ENCODE data around the gene ALDH1A1. TPM values are rescaled to one million over a fixed set of nuclear protein-coding genes. Genes with fewer than 3 reads are reported as not detected.
"Not testable (repeated sequence)": the region's sequence is repeated elsewhere in the genome, so short reads cannot be mapped to it uniquely, and the experiment has no call there.

The ALDH1A1 gene
- total RNA-seq, 1 experiment from 2014 or later: 158 TPM

DNA sequence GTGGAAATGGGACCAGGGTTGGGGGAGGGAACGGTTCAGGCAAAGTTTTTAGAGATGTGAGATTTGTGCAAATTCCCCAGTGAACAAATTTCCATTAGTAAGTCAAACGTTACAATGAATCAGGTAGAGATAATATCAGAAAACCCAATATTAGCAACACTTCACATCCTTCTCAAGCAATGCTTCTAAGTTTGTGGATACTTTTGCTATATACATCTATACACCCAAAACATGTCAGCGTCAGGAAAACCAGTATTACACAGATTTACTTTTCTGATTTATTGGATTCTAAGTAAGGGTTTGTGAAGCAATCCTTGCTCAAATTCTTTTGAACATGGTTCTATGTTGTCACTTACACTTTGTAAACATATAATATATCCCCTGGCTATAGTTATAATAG is 6.5 kb downstream of the ALDH1A1 start:
- no peak for DNase-seq (ENCODE audit: extremely low read depth, low read depth)

DNA sequence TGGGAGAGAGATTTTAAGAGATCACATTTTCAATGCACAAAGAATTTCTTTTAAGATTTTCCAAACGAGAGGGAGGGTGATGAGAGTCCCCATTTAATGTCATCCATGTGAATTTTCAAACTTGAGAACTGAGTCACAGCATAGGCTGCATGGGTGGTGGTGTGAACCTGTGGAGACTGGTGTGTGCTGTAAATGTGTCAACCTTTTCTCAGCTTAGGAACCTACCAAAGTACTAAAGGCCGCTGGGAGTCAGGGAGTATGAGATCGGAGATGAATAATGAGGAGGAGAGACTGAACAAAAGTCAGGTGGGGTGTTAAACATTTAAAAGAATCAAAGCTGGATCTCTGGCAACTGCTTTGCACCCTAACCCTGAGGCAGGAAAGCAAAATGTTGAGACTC is 7.5 kb downstream of the ALDH1A1 start:
- no peak for DNase-seq (ENCODE audit: extremely low read depth, low read depth)

DNA sequence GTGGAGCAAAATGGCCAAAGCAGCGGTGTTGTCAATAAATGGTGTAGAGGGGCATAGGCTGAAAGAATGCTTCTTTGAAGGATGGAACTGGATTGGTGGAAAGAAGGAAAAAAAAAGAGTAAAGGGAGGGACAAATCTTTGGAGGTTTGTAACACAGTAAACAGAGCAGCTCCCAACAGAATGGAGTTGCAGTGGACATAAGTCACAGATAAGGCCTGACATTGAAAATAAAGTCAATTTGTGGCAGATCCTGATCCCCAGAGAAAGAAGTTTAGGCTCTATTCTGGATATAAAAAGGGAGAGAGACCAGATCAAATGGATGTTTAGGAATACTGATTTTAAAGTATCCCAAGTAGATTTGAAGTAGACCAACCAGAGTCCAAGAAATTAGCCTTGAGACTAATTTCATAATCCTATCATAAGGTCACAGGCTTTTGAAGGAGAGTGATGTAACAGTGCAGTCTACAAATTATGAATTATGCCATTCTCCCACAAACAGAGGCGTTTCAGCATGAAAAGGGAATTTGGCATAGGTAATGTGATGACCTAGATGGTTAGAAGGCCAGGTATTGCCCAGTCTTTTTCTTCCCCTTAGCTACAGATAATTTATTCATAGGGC is 8.9 kb downstream of the ALDH1A1 start:
- no peak for DNase-seq (ENCODE audit: extremely low read depth, low read depth)

DNA sequence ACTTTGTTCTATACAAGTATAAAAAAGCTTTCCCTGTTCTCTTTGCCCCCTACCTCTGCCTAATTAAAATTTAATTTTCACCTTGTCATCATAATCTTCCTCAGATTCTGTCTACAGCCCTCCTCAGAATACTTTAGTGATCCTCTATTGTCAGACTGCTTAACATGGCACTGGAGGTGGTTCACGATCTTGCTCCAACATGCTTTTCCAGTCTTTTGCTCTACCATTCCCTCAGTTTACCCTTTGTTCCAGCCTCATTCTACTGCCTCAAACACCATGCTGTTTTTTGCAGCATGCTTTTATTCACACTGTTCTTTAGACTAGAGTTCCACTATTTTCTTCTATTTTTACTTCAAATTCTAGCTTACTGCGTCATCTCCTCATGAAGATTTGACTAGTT is 10.4 kb downstream of the ALDH1A1 start:
- DNase-seq (ENCODE audit: extremely low read depth, low read depth): no peak

DNA sequence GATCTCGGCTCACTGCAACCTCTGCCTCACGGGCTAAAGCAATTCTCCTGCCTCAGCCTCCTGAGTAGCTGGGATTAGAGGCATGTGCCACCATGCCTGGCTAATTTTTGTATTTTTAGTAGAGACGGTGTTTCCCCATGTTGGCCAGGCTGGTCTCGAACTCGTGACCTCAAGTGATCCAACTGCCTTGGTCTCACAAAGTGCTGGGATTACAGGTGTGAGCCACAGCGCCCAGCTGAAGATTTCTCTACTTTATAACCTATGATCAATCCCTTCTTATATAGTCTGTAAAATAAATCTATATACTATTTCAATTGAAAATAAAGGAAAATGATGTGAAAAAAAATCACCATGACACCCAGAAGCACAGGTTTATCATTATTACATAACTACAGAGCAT is 13.3 kb downstream of the ALDH1A1 start:
- not testable (repeated sequence) for DNase-seq (ENCODE audit: extremely low read depth, low read depth)

DNA sequence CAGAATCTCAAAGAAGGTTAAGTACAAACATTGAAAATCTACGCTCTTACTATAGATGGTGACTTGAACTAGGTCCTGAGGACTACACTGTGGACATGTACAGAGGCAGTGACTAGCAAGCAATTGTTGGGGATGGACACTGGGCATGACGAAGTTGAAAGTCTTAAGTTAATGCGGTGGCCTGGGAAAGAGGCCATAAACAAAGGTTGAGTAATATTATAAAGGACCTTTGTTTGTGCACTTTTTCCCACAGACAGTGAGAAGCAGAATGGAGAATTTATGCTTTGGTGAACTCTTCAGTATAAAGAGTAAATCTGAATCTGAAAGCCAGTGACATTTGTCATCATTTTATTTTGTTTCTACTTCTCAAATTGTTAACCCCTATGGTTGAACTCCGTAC is 15.3 kb downstream of the ALDH1A1 start:
- DNase-seq (ENCODE audit: extremely low read depth, low read depth): no peak

DNA sequence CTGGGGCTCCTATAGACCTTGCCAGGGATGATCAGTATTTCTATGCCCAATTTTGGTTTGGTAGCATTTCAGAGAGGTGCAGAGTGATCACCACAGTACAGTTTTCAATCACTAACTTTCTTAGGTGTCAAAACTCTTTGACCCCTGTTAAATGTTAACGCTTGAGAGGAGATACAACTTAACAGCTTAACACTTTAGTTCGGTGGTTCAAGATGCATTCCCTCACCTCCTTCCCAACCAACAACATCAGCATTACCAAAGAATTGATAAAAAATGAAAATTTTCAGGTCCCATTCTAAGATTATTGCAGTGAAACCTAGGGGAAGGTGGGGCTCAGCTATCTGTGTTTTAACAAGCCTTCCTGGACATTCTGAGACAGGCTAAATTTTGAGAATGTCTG is 16.2 kb downstream of the ALDH1A1 start:
- no peak for DNase-seq (ENCODE audit: extremely low read depth, low read depth)

DNA sequence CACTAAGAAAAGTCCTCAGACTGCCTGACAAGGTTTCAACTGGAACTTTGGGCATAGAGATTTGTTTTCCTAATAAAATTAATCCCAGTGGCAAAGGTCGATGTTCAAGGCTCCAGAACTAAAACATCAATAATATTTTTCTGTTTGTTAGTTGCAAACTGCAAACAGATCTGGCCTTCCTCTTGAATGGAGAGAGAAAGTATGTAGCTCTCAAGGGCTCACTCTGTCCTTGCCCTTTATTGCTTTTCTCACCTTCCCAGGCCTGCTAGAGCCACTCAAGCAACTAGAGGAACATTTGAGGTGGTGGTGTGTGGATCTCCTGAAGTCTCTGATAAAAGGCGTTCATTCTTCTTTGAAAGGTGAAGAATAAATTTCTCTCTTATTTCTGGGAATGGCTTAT is 16.6 kb downstream of the ALDH1A1 start:
- no peak for DNase-seq (ENCODE audit: extremely low read depth, low read depth)

DNA sequence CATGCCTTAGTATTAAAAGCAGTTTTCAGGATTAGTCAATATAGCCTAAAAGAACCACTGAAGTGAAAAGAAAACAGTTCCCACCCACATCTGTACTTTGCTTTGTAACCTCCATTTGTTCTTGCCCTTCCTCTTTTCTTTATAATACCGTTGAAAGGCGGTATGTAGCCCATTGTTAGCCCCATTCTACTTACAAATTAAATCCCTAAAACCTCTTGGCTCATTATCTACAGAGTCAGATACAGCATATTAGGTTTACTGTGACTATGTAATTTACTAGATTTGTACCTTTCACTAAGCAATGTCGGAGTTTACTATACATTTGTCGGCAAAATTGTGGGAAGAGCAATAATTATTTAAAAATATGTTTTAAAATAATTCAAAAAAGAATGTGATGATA is 17.3 kb downstream of the ALDH1A1 start:
- DNase-seq (ENCODE audit: extremely low read depth, low read depth): no peak

DNA sequence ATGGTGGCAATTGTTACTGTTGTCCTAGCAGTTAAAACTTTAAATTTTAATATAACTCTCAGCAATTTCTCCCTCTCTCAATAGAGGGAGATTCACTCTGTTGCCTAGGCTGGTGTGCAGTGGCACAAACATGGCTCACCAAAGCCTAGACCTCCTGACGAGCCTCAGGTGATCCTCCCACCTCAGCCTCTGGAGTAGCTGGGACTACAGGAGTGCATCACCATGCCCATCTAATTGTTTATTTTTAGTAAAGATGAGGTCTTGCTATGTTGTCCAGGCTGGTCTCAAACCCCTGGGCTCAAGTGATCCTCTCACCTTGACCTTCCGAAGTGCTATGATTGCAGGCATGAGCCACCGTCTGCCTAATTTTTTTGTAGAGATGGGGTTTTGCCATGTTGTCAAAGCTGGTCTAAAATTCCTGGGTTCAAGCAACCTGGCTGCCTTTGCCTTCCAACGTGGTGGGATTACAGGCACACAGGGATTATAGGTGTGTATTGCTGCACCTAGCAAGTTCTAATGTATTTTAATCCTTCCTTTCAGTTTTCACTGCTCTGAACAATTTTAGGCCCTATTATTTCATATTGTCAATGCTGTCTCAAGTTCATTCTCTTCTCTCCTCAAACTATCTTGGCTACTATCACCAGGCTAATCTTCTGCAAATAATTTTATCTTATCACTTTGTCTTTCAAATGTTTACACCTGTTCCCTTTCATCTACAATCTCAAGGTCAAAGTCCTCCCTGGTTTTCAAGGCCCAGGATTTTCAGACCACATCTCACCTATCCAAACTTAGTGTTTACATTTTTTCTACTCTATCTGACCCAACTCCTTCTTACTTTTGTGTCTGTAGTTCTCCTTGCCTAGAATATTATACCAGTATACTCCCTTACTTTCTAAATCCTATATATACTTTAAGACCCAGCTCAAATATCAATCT is 18.9 kb downstream of the ALDH1A1 start:
- no peak for DNase-seq (ENCODE audit: extremely low read depth, low read depth)

DNA sequence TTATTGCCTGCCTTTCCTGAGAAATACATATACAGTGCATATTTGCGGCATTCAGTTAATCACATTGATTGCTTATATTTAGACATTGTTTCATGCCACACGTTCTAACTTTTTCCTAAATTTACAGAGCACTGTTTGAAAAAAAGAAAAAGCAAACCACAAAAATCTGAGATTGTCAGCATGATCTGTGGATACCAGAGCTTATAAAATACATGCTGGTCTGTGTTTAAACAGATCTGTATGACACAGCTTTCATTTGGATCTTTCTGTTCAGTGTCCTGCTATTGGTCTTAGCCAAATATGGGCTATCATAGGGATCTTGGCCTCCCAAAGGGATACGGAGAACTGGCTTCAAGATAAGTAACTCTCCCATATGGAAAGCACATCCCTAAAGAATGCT is 20.2 kb downstream of the ALDH1A1 start:
- no peak for DNase-seq (ENCODE audit: extremely low read depth, low read depth)

DNA sequence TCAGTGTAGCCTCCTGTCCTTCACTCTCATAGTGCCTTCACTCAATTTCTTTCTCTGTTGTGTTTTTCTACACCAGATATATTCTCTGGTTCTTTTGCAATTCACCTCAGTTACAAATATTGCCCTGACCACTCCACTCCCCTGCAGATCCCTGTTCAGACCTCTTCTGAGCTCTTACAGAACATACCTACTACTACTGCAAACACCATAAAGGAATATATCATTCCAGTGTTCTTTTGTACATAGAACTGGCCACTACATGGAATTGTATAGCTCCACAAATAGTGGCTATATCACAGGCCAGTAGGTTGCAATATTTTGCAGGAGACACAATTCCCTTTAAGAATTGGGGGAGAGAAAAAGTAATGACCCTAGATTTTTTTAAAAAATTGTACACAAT is 21.0 kb downstream of the ALDH1A1 start:
- no peak for DNase-seq (ENCODE audit: extremely low read depth, low read depth)

DNA sequence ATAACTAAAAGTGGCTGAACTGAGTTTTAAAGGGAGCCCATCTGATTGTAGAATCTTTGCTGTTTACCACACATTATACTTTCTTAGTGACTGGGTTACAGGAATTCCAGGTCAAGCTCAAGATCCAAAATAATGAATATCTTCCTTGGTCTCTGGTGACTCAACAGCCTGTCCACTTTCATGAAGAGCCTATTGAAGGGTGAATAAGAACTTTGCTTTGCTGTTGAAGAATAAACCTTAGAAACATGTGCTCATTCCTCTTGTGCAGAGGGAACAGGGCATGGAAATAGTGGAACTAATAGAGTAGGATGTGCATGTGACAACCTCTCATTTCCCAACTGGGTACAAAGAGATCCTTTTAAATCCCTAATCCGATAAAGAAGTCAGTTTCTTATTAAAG is 21.4 kb downstream of the ALDH1A1 start:
- no peak for DNase-seq (ENCODE audit: extremely low read depth, low read depth)

DNA sequence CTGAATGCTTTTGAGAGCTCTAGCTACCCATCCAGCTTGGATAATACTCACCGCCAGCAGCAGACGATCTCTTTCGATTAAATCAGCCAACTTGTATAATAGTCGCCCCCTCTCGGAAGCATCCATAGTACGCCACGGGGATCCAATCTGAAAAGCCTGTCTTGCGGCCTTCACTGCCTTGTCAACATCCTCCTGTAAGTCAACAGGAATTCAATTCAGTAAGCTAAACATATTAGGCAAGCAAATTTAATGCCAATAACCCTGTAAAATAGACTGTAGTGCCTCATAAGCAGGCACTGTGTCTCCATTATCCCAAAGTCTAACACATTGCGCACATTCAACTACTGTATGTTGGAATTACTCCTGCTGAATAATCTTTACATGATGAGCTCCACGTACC is 22.0 kb downstream of the ALDH1A1 start:
- no peak for DNase-seq (ENCODE audit: extremely low read depth, low read depth)

DNA sequence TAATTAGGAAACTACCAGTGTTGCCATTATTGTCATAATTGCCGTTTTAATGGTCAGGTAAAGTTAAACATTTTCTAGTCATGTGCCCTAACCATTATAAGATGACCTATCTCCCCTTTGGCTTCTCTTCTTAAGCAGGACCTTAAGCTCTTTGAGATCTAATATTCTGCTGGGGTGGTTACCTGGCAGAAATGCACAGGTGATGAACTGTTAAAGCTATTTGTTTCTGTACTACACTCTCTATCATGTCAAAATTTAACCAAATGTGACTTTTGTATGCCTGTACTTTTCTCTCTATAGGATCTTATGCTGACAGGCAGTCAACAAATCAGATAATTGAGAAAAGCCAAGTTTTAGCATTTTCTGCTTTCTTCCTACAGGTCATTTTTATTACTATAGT is 23.3 kb downstream of the ALDH1A1 start:
- DNase-seq (ENCODE audit: extremely low read depth, low read depth): no peak

DNA sequence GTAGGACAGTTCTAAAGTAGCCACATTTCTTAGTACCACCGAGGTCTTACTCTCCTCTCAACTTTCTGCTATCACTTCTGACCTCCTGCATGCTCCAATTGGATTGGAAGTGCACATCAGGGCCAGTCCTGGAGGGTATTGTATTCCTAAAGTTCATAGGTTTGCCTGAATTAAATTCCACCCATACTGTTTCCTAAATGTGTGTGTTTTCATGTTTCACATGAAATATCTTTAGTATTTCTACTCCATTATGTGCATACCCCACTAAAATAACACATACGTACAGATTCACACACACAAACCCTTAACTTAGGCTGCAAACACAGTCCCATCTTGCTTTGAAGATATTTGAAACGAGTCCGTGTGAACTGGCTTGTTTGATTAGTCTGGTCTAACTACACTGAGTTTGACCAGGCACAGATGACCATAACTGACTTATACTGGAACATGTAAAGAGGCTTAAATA is 24.8 kb downstream of the ALDH1A1 start:
- no peak for DNase-seq (ENCODE audit: extremely low read depth, low read depth)

DNA sequence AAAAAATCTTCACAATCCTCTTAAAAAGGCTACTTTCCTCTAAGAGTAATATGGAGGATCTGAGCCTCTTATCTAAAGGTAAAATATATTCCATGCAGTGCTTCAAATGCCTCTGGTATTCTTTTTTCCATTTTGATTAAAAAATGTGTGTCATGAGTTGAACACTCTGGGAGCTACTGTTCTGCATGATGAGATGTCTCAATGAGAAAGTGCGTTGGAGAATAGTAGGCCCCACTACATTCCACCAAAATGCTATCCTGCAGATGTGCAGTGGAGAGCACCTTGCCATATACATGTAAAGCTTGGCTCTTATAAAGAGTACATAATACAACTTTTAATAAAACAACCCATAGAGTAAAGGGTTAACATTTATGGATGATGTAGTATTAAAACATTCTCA is 26.3 kb downstream of the ALDH1A1 start:
- DNase-seq (ENCODE audit: extremely low read depth, low read depth): no peak

DNA sequence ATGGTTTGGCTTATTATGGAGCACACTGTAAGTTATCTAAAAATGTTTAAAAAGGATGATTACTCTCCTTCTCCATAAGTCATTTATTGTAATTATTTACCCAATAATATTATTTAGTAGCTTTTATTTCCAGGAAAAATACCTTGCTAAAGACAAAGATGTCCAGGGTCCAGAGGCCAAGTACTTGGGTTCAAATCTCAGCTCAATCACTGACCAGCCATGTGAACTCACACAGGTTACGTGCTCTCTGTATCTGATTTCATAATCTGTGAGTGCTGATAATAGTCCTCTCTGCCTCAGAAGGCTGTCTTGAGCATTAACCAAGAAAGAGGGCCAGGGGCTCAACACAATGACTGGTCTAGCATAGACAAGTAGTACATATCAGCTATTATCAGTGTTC is 27.0 kb downstream of the ALDH1A1 start:
- DNase-seq (ENCODE audit: extremely low read depth, low read depth): peak; percentile 40

DNA sequence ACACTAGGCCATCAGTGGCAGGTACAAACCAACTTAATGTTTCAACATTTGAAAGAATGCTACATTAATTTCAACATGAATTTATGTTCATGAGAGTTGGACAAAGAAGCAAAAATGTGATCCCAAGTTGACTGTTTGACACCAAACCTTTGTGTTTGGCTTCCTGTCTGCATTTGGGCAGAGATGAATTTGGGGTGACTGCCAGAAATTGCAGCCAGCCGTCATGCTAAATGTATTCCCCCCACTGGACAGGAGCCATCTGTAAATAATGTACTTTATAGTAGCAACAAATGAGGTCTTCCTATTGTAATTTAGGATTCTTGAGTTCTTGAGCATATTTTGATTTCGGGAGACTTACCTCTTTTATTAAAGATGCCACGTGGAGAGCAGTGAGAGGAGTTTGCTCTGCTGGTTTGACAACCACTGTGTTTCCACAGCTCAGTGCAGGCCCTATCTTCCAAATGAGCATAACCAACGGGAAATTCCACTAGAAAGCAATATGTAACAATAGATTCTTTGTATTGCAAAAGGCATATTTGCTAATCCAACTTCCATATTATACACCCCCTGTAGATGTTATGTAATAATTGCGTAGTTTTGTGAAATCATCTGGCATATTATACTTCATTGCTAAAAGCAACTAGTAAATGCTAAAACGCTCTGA is 27.6 kb downstream of the ALDH1A1 start:
- peak; percentile 85 for DNase-seq (ENCODE audit: extremely low read depth, low read depth)

DNA sequence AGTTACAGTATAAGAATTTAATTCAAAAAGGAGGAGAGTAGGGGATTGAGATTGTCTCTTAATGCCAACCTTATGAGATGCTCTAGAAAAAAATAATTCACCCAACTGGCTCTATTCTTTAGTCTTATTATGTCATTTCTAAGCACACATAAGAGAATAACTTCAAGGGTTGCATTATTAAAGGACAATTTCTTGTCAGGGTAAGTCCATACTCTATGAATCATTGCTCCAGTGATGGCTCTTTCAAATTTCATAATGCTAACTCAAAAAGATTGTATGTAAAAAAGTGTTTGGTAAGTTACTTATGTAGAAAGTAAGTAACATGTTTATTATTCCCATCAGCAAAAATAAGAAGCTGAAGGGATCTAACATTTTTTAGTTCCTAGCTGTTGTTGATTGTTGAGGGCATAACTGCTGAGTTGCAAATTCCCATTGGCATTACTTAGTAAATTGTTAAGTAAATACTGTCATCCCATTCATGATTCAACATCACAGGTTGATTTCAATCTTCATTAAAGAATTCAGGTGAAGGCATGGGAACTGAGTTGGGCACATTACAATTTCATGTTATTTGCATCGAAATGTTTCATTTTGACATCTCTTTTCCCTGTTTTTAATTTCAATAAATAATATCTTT is 28.6 kb downstream of the ALDH1A1 start:
- DNase-seq (ENCODE audit: extremely low read depth, low read depth): peak; percentile 7

DNA sequence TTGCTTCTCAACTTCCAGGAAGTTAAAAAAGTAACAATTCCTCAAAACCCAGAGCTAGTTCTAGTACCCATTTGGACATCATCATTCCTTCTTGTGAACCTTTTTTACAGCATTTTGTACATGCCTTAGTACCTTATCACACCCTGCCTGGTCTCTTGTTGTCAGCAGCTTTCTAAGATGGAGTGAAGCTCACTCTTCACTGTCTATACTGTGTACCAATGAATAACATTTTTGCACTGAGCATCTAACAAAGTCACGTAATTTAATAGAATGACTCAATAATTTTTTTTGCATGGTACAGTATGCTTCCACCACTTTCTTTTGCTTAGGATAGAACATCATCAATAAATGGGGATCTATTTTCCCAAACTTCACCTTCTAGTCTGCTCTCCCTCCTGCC is 29.8 kb downstream of the ALDH1A1 start:
- no peak for DNase-seq (ENCODE audit: extremely low read depth, low read depth)
